ENCODE results near the gene RALGPS2. TPM values are rescaled to one million over a fixed set of nuclear protein-coding genes. Genes with fewer than 3 reads are reported as not detected.
"Not testable (repeated sequence)": the region's sequence is repeated elsewhere in the genome, so short reads cannot be mapped to it uniquely, and the experiment has no call there.

RALGPS2 gene
- total and polyA plus RNA-seq, 12 donors, result 1.4 to 12.8 (median 7.4) TPM

DNA sequence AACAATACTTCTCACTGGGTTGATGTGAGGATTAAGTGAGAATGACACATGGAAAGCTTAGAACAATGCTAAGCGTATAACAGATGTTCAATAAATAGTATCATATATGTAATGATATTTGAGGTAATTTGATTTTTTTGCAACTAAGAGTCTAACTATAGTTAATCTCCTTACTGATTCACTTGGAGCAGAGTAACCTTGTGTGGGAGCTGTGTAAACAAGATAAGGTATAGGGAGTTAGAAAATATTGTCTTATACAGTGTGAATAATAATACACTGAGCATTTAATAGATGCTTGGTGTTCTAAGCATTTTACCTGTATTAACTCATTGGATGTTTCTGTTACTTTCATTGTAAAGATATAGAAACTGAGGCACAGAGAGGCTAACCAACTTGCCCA is 15.9 kb downstream of the RALGPS2 start:
- Histone ChIP-seq H3K9me3 (peaks cover 0 to 15% (median 7%) of the 10 kb centered on the region in 11 donors), H3K4me1 (peaks cover 0 to 8% (median 0%) of the 10 kb centered on the region in 9 donors), H3K27ac (no peak overlapping the region), H3K4me3 (no peak overlapping the region), H3K36me3 (no peaks in the 10 kb centered on the region), H3K27me3 (no peaks in the 10 kb centered on the region)
- ATAC-seq (no peak), DNase-seq (no peak)
- TF ChIP-seq, protein P1, sequence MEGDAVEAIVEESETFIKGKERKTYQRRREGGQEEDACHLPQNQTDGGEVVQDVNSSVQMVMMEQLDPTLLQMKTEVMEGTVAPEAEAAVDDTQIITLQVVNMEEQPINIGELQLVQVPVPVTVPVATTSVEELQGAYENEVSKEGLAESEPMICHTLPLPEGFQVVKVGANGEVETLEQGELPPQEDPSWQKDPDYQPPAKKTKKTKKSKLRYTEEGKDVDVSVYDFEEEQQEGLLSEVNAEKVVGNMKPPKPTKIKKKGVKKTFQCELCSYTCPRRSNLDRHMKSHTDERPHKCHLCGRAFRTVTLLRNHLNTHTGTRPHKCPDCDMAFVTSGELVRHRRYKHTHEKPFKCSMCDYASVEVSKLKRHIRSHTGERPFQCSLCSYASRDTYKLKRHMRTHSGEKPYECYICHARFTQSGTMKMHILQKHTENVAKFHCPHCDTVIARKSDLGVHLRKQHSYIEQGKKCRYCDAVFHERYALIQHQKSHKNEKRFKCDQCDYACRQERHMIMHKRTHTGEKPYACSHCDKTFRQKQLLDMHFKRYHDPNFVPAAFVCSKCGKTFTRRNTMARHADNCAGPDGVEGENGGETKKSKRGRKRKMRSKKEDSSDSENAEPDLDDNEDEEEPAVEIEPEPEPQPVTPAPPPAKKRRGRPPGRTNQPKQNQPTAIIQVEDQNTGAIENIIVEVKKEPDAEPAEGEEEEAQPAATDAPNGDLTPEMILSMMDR (IDR thresholded peaks at IDR 0.05), result no peak
- 99 to 100% methylated on average over 1 of the region's 1 CpG for WGBS, 2 donors
- intact Hi-C loops (cut with DNase I), result loop anchor here in 1 of 10 donors (10.0 kb wide), 1 partner anchor 436 kb away; no protein-coding TSS in a partner anchor

DNA sequence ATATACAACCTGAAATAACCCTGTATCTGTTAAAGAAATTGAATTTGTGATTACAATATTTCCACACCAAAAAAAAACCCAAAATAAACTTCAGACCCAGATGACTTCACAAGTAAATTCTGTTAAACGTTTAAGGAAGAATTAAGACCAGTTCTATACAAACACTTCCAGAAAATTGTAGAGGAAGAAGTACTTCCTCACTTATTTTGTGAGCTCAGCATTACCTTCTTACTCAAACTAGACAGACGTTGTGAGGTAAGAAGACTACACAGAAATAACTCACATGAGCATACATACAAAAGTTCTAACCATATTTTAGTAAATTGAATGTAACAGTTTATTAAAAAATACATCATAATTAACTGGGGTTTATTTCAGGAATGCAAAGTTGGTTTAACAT is 18.8 kb downstream of the RALGPS2 start:
- Histone ChIP-seq H3K27ac (peak overlapping the region in 1 of 10 donors; percentile 22), H3K9me3 (peaks cover 0 to 15% (median 7%) of the 10 kb centered on the region in 11 donors), H3K4me3 (no peak overlapping the region), H3K36me3 (no peaks in the 10 kb centered on the region), H3K4me1 (peaks cover 0 to 8% (median 0%) of the 10 kb centered on the region in 9 donors), H3K27me3 (no peaks in the 10 kb centered on the region)
- TF ChIP-seq, protein P1 (IDR thresholded peaks at IDR 0.05), result no peak
- 68 to 84% methylated on average over 2 of the region's 2 CpGs for WGBS, 2 donors
- intact Hi-C loops (cut with DNase I), result loop anchor here in 2 of 10 donors (2.0 to 10.0 kb wide), 2 partner anchors 35 to 439 kb away; no protein-coding TSS in a partner anchor
- ATAC-seq (no peak), DNase-seq (no peak)

DNA sequence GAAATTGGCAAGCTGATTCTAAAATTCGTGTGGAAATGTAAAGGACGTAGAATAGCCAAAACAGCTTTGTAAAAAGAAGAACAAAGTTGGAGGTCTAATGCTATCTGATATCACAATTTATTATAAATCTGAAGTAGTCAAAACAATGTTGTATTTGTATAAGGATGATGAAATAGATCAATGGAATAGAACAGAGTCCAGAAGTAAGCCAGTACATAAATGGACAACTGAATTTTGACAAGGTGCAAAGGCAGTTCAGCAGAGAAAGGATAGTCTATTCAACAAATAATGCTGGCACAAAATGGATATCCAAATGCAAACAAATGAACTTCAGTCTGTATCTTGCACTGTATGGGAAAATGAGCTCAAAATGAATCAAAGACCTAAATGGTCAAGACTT is 20.2 kb downstream of the RALGPS2 start:
- DNase-seq (no peak), ATAC-seq (no peak)
- H3K36me3 ChIP-seq, result no peaks in the 10 kb centered on the region
- no peak overlapping the region for H3K4me3 ChIP-seq
- TF ChIP-seq, protein P1 (IDR thresholded peaks at IDR 0.05), result no peak
- peaks cover 0 to 15% (median 7%) of the 10 kb centered on the region in 11 donors for H3K9me3 ChIP-seq
- H3K4me1 ChIP-seq, result no peaks in the 10 kb centered on the region
- intact Hi-C loops (cut with DNase I), result loop anchor here in 1 of 10 donors (10.0 kb wide), 1 partner anchor 440 kb away; no protein-coding TSS in a partner anchor
- WGBS, 2 donors, result 90 to 92% methylated on average over 2 of the region's 2 CpGs
- no peak overlapping the region for H3K27ac ChIP-seq
- H3K27me3 ChIP-seq, result no peaks in the 10 kb centered on the region

DNA sequence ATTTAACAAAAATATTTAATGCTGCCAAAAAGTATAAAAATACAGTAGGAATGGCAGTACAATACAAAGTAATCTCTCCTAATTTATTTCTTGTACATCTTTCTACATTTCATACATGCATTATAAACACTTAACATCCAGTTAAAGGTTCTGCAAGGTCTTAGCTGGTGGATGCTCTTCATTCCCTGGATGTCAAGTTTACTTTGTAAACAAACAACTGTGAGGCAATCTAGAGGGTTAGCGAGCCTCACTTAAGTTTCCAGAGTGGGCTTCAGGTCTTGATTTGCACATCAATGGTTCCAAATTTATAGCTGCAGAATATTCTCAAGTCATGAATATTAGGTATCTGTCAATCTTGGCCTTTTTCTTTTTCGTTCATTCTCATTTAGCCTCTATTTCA is 21.3 kb downstream of the RALGPS2 start:
- intact Hi-C loops (cut with DNase I), result loop anchor here in 1 of 10 donors (10.0 kb wide), 1 partner anchor 442 kb away; no protein-coding TSS in a partner anchor
- 94 to 96% methylated on average over 2 of the region's 2 CpGs for WGBS, 2 donors
- no peak overlapping the region for H3K27ac ChIP-seq
- TF ChIP-seq, protein P1 (IDR thresholded peaks at IDR 0.05), result no peak
- H3K27me3 ChIP-seq, result no peaks in the 10 kb centered on the region
- peaks cover 0 to 15% (median 7%) of the 10 kb centered on the region in 11 donors for H3K9me3 ChIP-seq
- no peaks in the 10 kb centered on the region for H3K36me3 ChIP-seq
- no peak for ATAC-seq
- no peak overlapping the region for H3K4me3 ChIP-seq
- no peak for DNase-seq
- H3K4me1 ChIP-seq, result no peaks in the 10 kb centered on the region

DNA sequence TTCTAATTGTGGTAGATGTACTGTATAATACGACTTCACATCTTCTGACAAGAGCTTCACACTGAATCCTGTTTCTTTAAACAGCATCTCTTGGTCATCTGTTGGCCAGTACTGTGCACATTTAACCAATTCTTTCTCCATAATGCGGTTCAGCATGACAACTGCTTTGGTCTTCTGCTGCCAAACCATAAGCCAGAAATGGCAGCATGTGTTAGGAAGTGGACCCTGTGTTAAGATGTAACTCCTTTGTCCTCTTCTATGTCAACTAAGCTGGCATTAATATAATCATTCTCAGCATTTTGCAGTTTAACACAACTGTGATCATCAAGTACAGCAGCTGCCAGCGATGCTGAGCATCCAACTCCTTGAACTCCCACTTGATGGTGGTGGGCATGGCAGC is 22.3 kb downstream of the RALGPS2 start:
- not testable (repeated sequence) for H3K27ac ChIP-seq, H3K27me3 ChIP-seq, H3K36me3 ChIP-seq, H3K4me3 ChIP-seq, H3K4me1 ChIP-seq, ATAC-seq, DNase-seq
- 97 to 98% methylated on average over 3 of the region's 3 CpGs for WGBS, 2 donors
- intact Hi-C loops (cut with DNase I), result loop anchor here in 1 of 10 donors (10.0 kb wide), 1 partner anchor 443 kb away; no protein-coding TSS in a partner anchor
- H3K9me3 ChIP-seq, result peaks cover 0 to 15% (median 7%) of the 10 kb centered on the region in 11 donors

Measured in heart right ventricle (tissue), 16 donors.